Measurements from ENCODE around the gene BICC1. TPM values are rescaled to one million over a fixed set of nuclear protein-coding genes. Genes with fewer than 3 reads are reported as not detected.
A peak's percentile ranks its signal among the peaks of the same experiment; 100 is the strongest.

BICC1 gene
- total RNA-seq, 6 experiments from 2014 or later: 55.6 to 67.7 (median 64.8) TPM

GRCh38 chr10:58511765-58512490 is 744 bp upstream of the BICC1 start:
- H3K36me3 Mint-ChIP-seq (ENCODE audit: low read depth): peaks cover 13% of the 10 kb centered on the region
- no peaks in the 10 kb centered on the region for H3K9me3 Mint-ChIP-seq
- peaks cover 2% of the 10 kb centered on the region; the same call in 1 of the 2 replicates for H3K27me3 Mint-ChIP-seq (ENCODE audit: insufficient read depth)
- H3K4me3 Mint-ChIP-seq: peak overlapping the region; percentile 86
- H3K4me1 Mint-ChIP-seq (ENCODE audit: low read depth): peaks cover 23% of the 10 kb centered on the region
- H3K27ac Mint-ChIP-seq: peak overlapping the region; percentile 72
- DNase-seq: no peak
- TF ChIP-seq CTCF (IDR thresholded peaks at IDR 0.05): no peak

- TF ChIP-seq CTCF (IDR thresholded peaks at IDR 0.05): no peak
- Mint-ChIP-seq H3K27me3 (ENCODE audit: insufficient read depth) (peaks cover 2% of the 10 kb centered on the region; the same call in 1 of the 2 replicates), H3K27ac (peak overlapping the region; percentile 90), H3K36me3 (ENCODE audit: low read depth) (peaks cover 23% of the 10 kb centered on the region), H3K9me3 (no peaks in the 10 kb centered on the region), H3K4me1 (ENCODE audit: low read depth) (peaks cover 34% of the 10 kb centered on the region), H3K4me3 (peak overlapping the region; percentile 95)
- DNase-seq: peak; percentile 55
Observed at GRCh38 chr10:58513188-58514110, 777 bp downstream of the BICC1 start.

GRCh38 chr10:58514111-58514770 is 1.6 kb downstream of the BICC1 start:
- H3K9me3 Mint-ChIP-seq: no peaks in the 10 kb centered on the region
- DNase-seq: no peak
- peaks cover 42% of the 10 kb centered on the region for H3K4me1 Mint-ChIP-seq (ENCODE audit: low read depth)
- H3K4me3 Mint-ChIP-seq: peak overlapping the region; percentile 95
- peaks cover 23% of the 10 kb centered on the region for H3K36me3 Mint-ChIP-seq (ENCODE audit: low read depth)
- peak overlapping the region; percentile 90 for H3K27ac Mint-ChIP-seq
- peaks cover 2% of the 10 kb centered on the region; the same call in 1 of the 2 replicates for H3K27me3 Mint-ChIP-seq (ENCODE audit: insufficient read depth)
- TF ChIP-seq CTCF (IDR thresholded peaks at IDR 0.05): no peak

GRCh38 chr10:58515291-58515941 is 2.7 kb downstream of the BICC1 start:
- Mint-ChIP-seq H3K4me1 (ENCODE audit: low read depth) (peaks cover 52% of the 10 kb centered on the region), H3K36me3 (ENCODE audit: low read depth) (peaks cover 23% of the 10 kb centered on the region), H3K9me3 (no peaks in the 10 kb centered on the region), H3K27ac (peak overlapping the region; percentile 90), H3K4me3 (peak overlapping the region; percentile 95), H3K27me3 (ENCODE audit: insufficient read depth) (peaks cover 2% of the 10 kb centered on the region; the same call in 1 of the 2 replicates)
- DNase-seq: no peak
- no peak for TF ChIP-seq CTCF (IDR thresholded peaks at IDR 0.05)

- peak overlapping the region; percentile 95 for H3K4me3 Mint-ChIP-seq
- peak; percentile 51 for DNase-seq
- H3K36me3 Mint-ChIP-seq (ENCODE audit: low read depth): peaks cover 23% of the 10 kb centered on the region
- H3K9me3 Mint-ChIP-seq: no peaks in the 10 kb centered on the region
- H3K27me3 Mint-ChIP-seq (ENCODE audit: insufficient read depth): peaks cover 2% of the 10 kb centered on the region; the same call in 1 of the 2 replicates
- peaks cover 52% of the 10 kb centered on the region for H3K4me1 Mint-ChIP-seq (ENCODE audit: low read depth)
- no peak for TF ChIP-seq CTCF (IDR thresholded peaks at IDR 0.05)
- peak overlapping the region; percentile 73 for H3K27ac Mint-ChIP-seq
Observed at GRCh38 chr10:58516119-58516518, 3.4 kb downstream of the BICC1 start.
